ENCODE results near the gene NDUFB3. TPM values are rescaled to one million over a fixed set of nuclear protein-coding genes. Genes with fewer than 3 reads are reported as not detected.

NDUFB3 gene
- total RNA-seq, 1 experiment from 2014 or later, result 140 TPM

- peaks cover 24% of the 10 kb centered on the region for H3K36me3 Mint-ChIP-seq (ENCODE audit: insufficient read depth, unreplicated experiment)
- H3K4me3 Mint-ChIP-seq (ENCODE audit: low read depth, unreplicated experiment), result no peak overlapping the region
- no peak for DNase-seq
- H3K27ac Mint-ChIP-seq (ENCODE audit: unreplicated experiment), result no peak overlapping the region
- CTCF ChIA-PET, result no interaction called here
- TF ChIP-seq, protein P1, sequence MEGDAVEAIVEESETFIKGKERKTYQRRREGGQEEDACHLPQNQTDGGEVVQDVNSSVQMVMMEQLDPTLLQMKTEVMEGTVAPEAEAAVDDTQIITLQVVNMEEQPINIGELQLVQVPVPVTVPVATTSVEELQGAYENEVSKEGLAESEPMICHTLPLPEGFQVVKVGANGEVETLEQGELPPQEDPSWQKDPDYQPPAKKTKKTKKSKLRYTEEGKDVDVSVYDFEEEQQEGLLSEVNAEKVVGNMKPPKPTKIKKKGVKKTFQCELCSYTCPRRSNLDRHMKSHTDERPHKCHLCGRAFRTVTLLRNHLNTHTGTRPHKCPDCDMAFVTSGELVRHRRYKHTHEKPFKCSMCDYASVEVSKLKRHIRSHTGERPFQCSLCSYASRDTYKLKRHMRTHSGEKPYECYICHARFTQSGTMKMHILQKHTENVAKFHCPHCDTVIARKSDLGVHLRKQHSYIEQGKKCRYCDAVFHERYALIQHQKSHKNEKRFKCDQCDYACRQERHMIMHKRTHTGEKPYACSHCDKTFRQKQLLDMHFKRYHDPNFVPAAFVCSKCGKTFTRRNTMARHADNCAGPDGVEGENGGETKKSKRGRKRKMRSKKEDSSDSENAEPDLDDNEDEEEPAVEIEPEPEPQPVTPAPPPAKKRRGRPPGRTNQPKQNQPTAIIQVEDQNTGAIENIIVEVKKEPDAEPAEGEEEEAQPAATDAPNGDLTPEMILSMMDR (IDR thresholded peaks at IDR 0.05; ENCODE audit: unreplicated experiment), result no peak
- no peaks in the 10 kb centered on the region for H3K9me3 Mint-ChIP-seq (ENCODE audit: low read depth, unreplicated experiment)
- peaks cover 9% of the 10 kb centered on the region for H3K4me1 Mint-ChIP-seq (ENCODE audit: low read depth, unreplicated experiment)
- BruUV-seq (replicated peaks), result no TSS peak
- intact Hi-C loops (cut with micrococcal nuclease; ENCODE audit: unreplicated experiment), result no loop called here
- H3K27me3 Mint-ChIP-seq (ENCODE audit: unreplicated experiment), result no peaks in the 10 kb centered on the region
Measured at GRCh38 chr2:201109186-201109585, 37.4 kb downstream of the NDUFB3 start.

DNA sequence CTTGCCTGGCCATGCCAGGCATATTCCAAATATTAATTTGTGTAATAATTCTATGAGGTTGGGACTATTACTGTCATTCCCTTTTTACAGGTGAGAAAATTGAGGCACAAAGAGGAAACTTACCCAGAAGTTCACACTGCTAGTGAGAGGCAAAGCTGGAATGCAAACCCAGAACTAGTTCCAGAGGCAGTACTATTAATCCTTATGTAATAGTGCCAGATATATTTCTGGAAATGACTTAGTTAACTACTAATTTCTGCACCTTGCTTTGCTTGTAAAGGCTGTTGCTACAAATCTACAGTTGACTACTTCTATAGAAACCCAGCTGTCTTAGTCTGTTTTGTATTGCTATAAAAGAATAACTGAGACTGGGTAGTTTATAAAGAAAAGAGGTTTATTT, 38.8 kb downstream of the NDUFB3 start:
- no peak overlapping the region for H3K27ac Mint-ChIP-seq (ENCODE audit: unreplicated experiment)
- H3K27me3 Mint-ChIP-seq (ENCODE audit: unreplicated experiment), result no peaks in the 10 kb centered on the region
- H3K4me3 Mint-ChIP-seq (ENCODE audit: low read depth, unreplicated experiment), result no peak overlapping the region
- H3K9me3 Mint-ChIP-seq (ENCODE audit: low read depth, unreplicated experiment), result no peaks in the 10 kb centered on the region
- peaks cover 38% of the 10 kb centered on the region for H3K36me3 Mint-ChIP-seq (ENCODE audit: insufficient read depth, unreplicated experiment)
- H3K4me1 Mint-ChIP-seq (ENCODE audit: low read depth, unreplicated experiment), result peaks cover 20% of the 10 kb centered on the region
- intact Hi-C loops (cut with micrococcal nuclease; ENCODE audit: unreplicated experiment), result no loop called here
- no peak for DNase-seq
- BruUV-seq (replicated peaks), result no TSS peak
- CTCF ChIA-PET, result no interaction called here
- TF ChIP-seq, protein P1 (IDR thresholded peaks at IDR 0.05; ENCODE audit: unreplicated experiment), result no peak

DNA sequence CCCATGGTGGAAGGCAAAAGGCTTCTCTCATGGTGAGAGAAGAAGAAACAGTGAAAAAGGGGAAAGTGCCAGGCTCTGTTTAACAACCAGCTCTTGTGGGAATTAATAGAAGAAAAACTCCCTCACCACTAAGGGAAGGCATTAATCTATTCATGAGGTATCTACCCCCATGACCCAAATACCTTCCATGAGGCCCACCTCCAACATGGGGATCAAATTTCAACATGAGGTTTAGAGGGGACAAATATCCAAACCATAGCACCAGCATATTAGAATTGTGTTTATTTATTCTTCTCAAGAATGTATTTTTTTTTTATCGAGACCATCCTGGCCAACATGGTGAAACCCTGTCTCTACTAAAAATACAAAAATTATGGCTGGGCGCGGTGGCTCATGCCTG, 39.3 kb downstream of the NDUFB3 start:
- BruUV-seq (replicated peaks), result no TSS peak
- intact Hi-C loops (cut with micrococcal nuclease; ENCODE audit: unreplicated experiment), result no loop called here
- Mint-ChIP-seq H3K4me3 (ENCODE audit: low read depth, unreplicated experiment) (no peak overlapping the region), H3K4me1 (ENCODE audit: low read depth, unreplicated experiment) (peaks cover 20% of the 10 kb centered on the region), H3K27ac (ENCODE audit: unreplicated experiment) (no peak overlapping the region), H3K9me3 (ENCODE audit: low read depth, unreplicated experiment) (no peaks in the 10 kb centered on the region), H3K36me3 (ENCODE audit: insufficient read depth, unreplicated experiment) (peaks cover 39% of the 10 kb centered on the region), H3K27me3 (ENCODE audit: unreplicated experiment) (no peaks in the 10 kb centered on the region)
- TF ChIP-seq, protein P1 (IDR thresholded peaks at IDR 0.05; ENCODE audit: unreplicated experiment), result no peak
- CTCF ChIA-PET, result no interaction called here
- DNase-seq, result no peak

DNA sequence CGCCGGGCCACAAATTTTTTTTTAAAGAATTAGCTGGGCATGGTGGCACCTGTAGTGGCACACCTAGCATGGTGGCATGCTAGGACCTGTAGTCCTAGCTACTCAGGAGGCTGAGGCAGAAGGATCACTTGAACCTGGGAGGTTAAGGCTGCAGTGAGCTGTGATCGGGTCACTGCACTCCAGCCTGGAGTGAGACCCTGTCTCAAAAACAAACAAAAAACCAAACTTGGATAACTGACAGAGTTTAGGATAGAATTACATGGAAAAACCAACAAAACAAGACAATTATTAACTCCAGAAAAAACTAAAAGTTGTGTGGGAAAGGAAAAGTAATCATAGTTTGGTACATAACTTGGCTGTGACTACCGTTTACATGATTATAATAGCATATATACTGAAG, 42.5 kb downstream of the NDUFB3 start:
- Mint-ChIP-seq H3K36me3 (ENCODE audit: insufficient read depth, unreplicated experiment) (peaks cover 63% of the 10 kb centered on the region), H3K9me3 (ENCODE audit: low read depth, unreplicated experiment) (no peaks in the 10 kb centered on the region), H3K27ac (ENCODE audit: unreplicated experiment) (peak overlapping the region; percentile 99), H3K4me3 (ENCODE audit: low read depth, unreplicated experiment) (peak overlapping the region; percentile 71), H3K27me3 (ENCODE audit: unreplicated experiment) (no peaks in the 10 kb centered on the region), H3K4me1 (ENCODE audit: low read depth, unreplicated experiment) (peaks cover 20% of the 10 kb centered on the region)
- intact Hi-C loops (cut with micrococcal nuclease; ENCODE audit: unreplicated experiment), result no loop called here
- CTCF ChIA-PET, result interaction anchor here (0.7 to 1.2 kb wide), 3 partner anchors 44 to 208 kb away, joined by 3 read pairs; partner anchors contain the start of gene CASP10
- TF ChIP-seq, protein P1 (IDR thresholded peaks at IDR 0.05; ENCODE audit: unreplicated experiment), result no peak
- BruUV-seq (replicated peaks), result no TSS peak
- no peak for DNase-seq
